Ectodermal cell (in vitro differentiated cells): Measurements from ENCODE around the gene CHPF2. TPM values are rescaled to one million over a fixed set of nuclear protein-coding genes. Genes with fewer than 3 reads are reported as not detected.

Source experiments
- H3K27ac ChIP-seq: 2 replicates; pipeline ENCODE4 v1.7.0; 2013; ENCODE audit warnings: mild to moderate bottlenecking, low read depth, low read length; ENCODE audit not compliant: insufficient read depth, poor library complexity, severe bottlenecking
- H3K27me3 ChIP-seq: 2 replicates; pipeline ENCODE4 v1.7.0; 2013; ENCODE audit warnings: mild to moderate bottlenecking, low read length; ENCODE audit not compliant: insufficient read depth, control insufficient read depth, poor library complexity, severe bottlenecking
- H3K36me3 ChIP-seq: one replicate; pipeline ENCODE4 v1.7.0; 2013; ENCODE audit warnings: low read length; ENCODE audit not compliant: control insufficient read depth, insufficient read depth
- H3K4me1 ChIP-seq: one replicate; pipeline ENCODE4 v1.7.0; 2013; ENCODE audit warnings: low read length; ENCODE audit not compliant: control insufficient read depth, insufficient read depth
- H3K4me3 ChIP-seq: 2 replicates; pipeline ENCODE4 v1.7.0; 2013; ENCODE audit warnings: low read depth, low read length, control low read depth; ENCODE audit not compliant: insufficient read depth
- H3K9me3 ChIP-seq: 2 replicates; pipeline ENCODE4 v1.7.0; 2013; ENCODE audit warnings: mild to moderate bottlenecking, low read length, moderate library complexity; ENCODE audit not compliant: control insufficient read depth
- WGBS, 2 experiments: methylation state at CpG; one replicate each; pipeline ENCODE4 v1.1.7; 2013; ENCODE audit warnings: missing lambda C conversion rate in 2 of 2; 5-methylcytosine and 5-hydroxymethylcytosine counted together
- polyA plus RNA-seq, 4 experiments: library from polyadenylated mRNA; stranded (reverse); fragments of 50-300 nt; gene quantifications; one replicate each; pipeline ENCODE4 v1.2.3, GENCODE V29; 2013

Gene CHPF2
- polyA plus RNA-seq (2013, experiment 1 of 4): 20.1 TPM
- 26.1 TPM for polyA plus RNA-seq (2013, experiment 2 of 4)
- polyA plus RNA-seq (2013, experiment 3 of 4): 18.6 TPM
- 21.5 TPM for polyA plus RNA-seq (2013, experiment 4 of 4)

DNA sequence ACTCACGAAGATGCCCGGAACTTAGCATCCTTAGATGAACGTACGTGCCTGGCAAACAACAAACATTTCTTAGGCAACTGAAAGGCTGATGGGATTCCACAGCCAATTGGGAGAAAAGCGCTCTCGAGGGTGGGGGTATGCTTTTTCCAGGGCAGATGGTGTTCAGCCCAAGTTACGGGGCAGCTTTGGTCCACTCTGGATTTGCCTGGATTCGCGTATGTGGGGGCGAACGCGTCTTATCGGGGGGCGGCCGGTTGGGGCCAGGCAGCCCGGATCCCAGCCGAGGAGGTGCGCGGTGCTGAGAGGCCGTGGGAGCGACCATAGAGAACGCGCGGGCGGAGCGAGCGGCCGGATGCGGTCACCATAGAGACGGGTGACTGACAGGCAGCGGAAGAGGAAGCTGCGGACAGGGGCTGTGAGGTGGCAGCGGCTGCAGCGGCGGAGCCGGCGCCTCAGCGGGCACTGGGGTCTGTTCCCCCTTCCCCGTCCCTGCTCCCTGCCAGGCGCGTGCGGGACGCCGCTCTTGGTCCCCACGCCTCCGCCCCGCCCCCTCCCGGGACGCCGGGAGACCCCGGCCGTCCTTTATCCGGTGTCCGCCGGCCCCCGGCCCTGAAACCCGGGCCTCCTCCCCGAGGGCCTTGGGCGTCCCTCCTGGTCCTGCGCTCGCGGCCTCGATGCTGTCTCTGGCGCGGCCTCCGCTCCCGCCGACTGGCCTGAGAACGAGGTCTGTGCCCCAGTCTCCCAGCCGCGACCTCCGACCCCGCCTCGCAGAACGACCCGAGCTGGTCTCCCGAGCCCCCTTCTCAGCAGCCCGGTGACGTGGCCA is at the start of gene CHPF2:
CHPF2 (plus strand) TSS at position 393 of the 826 bp plus-strand sequence. CDS start 1,529 bp downstream, outside the sequence.
- no peaks in the 10 kb centered on the region for H3K9me3 ChIP-seq
- WGBS, 2 experiments: 1% methylated on average over 79 of the region's 79 CpGs
- peaks cover 10% of the 10 kb centered on the region for H3K4me1 ChIP-seq
- H3K27me3 ChIP-seq: no peaks in the 10 kb centered on the region
- peaks cover 2% of the 10 kb centered on the region for H3K36me3 ChIP-seq
- H3K27ac ChIP-seq: peak within 1 kb of the TSS; percentile 77
- H3K4me3 ChIP-seq: peak within 1 kb of the TSS; percentile 95

DNA sequence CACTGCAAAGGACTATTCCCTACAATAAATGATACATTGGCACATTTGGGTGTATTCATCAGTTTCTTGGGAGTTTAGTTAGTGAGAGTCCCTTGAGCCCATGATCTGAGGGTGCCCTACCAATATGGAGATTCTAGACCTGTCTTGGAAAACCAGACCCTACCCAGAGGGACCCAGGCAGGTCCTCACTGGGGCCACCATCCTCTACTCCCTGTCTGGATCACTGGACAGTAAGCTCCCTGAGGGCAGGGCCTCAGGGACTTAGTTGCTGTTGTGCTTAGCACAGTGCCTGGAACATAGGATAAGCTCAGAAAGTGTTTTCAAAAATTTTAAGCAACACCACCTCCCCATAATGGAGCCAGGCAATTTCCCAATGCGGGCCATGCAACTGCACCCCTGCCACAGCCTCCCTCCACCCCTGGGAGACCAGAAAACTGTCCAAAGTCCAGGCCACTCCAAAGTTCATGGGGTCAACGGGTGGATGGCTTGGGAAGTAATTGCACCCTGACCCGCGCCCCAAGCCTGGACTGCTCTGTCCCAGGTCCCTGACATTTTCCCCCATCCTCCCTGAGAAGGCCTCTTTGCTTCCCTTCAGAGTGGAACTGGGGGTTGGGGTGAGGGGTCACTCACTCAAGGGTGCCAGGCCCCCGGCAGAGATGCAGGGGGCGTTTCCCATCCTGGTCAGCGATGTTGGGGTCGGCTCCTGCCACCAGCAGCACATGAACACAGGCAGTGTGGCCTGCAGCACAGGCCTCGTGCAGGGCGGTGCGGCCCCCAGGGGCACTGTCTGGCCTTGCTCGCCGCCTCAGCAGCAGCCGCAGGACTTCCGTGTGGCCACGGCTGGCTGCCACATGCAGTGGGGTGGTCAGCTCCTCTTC is 46.3 kb upstream of the CHPF2 start:
- 91 to 95% methylated on average over 16 of the region's 16 CpGs for WGBS, 2 experiments
- Histone ChIP-seq H3K4me1 (peaks cover 3% of the 10 kb centered on the region), H3K4me3 (no peak overlapping the region), H3K9me3 (no peaks in the 10 kb centered on the region), H3K27ac (no peak overlapping the region), H3K36me3 (no peaks in the 10 kb centered on the region), H3K27me3 (no peaks in the 10 kb centered on the region)

DNA sequence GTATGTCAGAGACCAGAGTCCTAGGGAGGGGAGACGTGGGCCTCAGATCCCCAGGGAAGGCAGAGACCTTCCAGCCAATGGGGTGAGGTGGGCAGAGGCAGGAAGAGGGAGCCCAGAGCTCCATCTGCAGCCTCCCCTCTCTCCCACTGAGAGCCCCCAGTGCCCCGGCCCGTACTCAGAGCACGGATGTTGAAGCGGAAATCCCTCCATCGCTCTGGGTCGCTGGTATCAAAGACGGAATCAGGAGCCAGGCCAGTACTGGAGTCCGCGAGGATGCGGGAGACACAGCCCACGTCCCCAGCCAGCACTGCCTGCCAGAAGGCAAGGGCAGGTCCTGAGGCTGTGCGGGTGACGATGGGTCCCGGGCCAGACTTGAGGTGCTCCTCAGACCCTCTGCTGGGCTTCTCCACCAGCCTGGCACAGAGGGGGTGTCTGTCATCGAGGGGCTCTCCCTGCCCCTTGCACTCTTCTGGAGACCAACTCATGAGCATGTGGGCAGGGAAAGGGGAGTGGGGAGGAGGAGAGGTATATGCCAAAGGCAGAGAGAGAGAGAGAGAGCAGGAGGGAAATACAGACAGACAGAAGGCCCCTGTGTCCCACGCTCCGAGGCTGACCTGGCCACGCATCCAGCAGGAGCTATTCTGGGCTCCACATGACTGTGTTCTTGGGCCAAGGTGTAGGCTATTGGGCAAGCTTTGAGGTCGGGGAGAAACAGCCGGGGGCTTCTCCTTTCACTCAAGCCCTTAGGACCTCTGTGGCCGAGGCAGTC is 45.5 kb upstream of the CHPF2 start, which contains the start of gene ASB10:
ASB10 (minus strand) TSS at position 611 of the 769 bp plus-strand sequence; CDS start at position 491, 120 bp downstream.
- WGBS, 2 experiments: 89% methylated on average over 22 of the region's 22 CpGs
- Histone ChIP-seq H3K4me3 (no peak within 1 kb of the TSS), H3K4me1 (peaks cover 3% of the 10 kb centered on the region), H3K9me3 (no peaks in the 10 kb centered on the region), H3K36me3 (no peaks in the 10 kb centered on the region), H3K27ac (no peak within 1 kb of the TSS), H3K27me3 (no peaks in the 10 kb centered on the region)

- peaks cover 3% of the 10 kb centered on the region for H3K4me1 ChIP-seq
- H3K36me3 ChIP-seq: no peaks in the 10 kb centered on the region
- H3K27ac ChIP-seq: no peak overlapping the region
- no peaks in the 10 kb centered on the region for H3K9me3 ChIP-seq
- no peaks in the 10 kb centered on the region for H3K27me3 ChIP-seq
- whole genome bisulfite sequencing, 2 experiments: 90 to 92% methylated on average over 22 of the region's 22 CpGs
- H3K4me3 ChIP-seq: no peak overlapping the region
These were observed 44.7 kb upstream of the CHPF2 start for GRCh38 chr7:151187409-151188251.

- no peaks in the 10 kb centered on the region for H3K9me3 ChIP-seq
- H3K27ac ChIP-seq: no peak overlapping the region
- H3K27me3 ChIP-seq: no peaks in the 10 kb centered on the region
- no peaks in the 10 kb centered on the region for H3K36me3 ChIP-seq
- peaks cover 3% of the 10 kb centered on the region for H3K4me1 ChIP-seq
- no peak overlapping the region for H3K4me3 ChIP-seq
- 63 to 72% methylated on average over 5 of the region's 5 CpGs for WGBS, 2 experiments
These were observed 44.1 kb upstream of the CHPF2 start for GRCh38 chr7:151188252-151188542.

GRCh38 chr7:151189038-151189437 is 43.2 kb upstream of the CHPF2 start:
- H3K9me3 ChIP-seq: no peaks in the 10 kb centered on the region
- WGBS, 2 experiments: 90 to 95% methylated on average over 4 of the region's 4 CpGs
- peaks cover 3% of the 10 kb centered on the region for H3K4me1 ChIP-seq
- H3K4me3 ChIP-seq: no peak overlapping the region
- no peak overlapping the region for H3K27ac ChIP-seq
- H3K36me3 ChIP-seq: no peaks in the 10 kb centered on the region
- no peaks in the 10 kb centered on the region for H3K27me3 ChIP-seq

DNA sequence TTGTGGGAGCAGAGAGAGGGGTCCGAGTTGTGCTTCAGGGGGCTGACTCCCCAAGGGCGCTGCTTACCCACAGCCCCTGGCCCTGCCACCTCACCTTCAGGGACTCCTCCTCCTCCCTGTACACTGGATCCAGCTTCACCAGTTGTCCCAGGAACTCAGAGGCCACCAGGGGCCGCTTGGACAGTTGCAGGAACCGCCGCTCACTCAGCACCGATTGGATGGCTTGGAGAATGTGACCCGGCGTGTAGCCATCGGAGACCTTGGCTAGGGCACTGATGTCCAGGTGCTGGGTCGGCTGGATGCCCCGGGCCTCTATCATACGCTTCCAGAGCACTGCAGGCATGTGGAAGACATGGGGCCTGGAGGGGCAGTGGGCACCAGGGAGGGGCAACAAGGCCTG is 40.7 kb upstream of the CHPF2 start:
- Histone ChIP-seq H3K4me1 (peaks cover 3% of the 10 kb centered on the region), H3K27me3 (peaks cover 4% of the 10 kb centered on the region), H3K4me3 (no peak overlapping the region), H3K9me3 (no peaks in the 10 kb centered on the region), H3K36me3 (no peaks in the 10 kb centered on the region), H3K27ac (no peak overlapping the region)
- 92% methylated on average over 12 of the region's 12 CpGs for WGBS, 2 experiments

DNA sequence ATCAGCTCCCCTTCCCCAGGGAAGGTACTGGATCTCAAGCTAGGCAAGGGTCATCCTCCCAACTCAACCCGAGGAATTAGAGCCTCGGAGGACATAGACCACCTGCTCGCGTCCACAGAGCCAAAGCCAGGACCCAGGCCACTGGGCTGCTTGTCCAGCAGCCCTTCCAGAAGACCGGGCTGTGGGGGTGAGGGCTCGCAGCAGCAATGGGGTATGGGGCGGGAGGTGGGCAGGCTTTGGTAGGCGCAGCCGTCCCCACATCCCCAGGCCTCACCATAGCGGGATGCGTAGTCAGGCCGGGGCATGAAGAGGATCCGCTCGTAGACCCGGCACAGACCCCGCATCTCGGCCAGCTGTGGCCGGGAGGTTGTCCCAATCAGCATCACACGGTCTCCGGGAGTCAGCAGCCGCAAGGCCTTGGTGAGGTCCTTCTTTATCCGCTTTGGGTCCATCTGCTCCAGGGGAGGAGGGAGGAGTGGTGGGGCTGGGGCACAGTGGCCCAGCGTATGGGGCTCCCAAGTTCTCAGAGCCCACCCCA is 40.2 kb upstream of the CHPF2 start:
- H3K4me3 ChIP-seq: no peak overlapping the region
- 95 to 96% methylated on average over 22 to 23 of the region's 23 CpGs for WGBS, 2 experiments
- no peaks in the 10 kb centered on the region for H3K36me3 ChIP-seq
- H3K9me3 ChIP-seq: no peaks in the 10 kb centered on the region
- peaks cover 3% of the 10 kb centered on the region for H3K4me1 ChIP-seq
- no peak overlapping the region for H3K27ac ChIP-seq
- peaks cover 4% of the 10 kb centered on the region for H3K27me3 ChIP-seq
